CD4-positive, alpha-beta T cell treated with Interleukin-12 subunit alpha and Interleukin-12 subunit beta, for 1 hour (primary cell): ENCODE measurements around the gene ADCK1.
"Not testable (repeated sequence)": the region's sequence is repeated elsewhere in the genome, so short reads cannot be mapped to it uniquely, and the experiment has no call there.

Experiments used
- DNase-seq: peaks from one replicate; pipeline ENCODE4 v3.0.0-alpha.2; 2020

Gene ADCK1

DNA sequence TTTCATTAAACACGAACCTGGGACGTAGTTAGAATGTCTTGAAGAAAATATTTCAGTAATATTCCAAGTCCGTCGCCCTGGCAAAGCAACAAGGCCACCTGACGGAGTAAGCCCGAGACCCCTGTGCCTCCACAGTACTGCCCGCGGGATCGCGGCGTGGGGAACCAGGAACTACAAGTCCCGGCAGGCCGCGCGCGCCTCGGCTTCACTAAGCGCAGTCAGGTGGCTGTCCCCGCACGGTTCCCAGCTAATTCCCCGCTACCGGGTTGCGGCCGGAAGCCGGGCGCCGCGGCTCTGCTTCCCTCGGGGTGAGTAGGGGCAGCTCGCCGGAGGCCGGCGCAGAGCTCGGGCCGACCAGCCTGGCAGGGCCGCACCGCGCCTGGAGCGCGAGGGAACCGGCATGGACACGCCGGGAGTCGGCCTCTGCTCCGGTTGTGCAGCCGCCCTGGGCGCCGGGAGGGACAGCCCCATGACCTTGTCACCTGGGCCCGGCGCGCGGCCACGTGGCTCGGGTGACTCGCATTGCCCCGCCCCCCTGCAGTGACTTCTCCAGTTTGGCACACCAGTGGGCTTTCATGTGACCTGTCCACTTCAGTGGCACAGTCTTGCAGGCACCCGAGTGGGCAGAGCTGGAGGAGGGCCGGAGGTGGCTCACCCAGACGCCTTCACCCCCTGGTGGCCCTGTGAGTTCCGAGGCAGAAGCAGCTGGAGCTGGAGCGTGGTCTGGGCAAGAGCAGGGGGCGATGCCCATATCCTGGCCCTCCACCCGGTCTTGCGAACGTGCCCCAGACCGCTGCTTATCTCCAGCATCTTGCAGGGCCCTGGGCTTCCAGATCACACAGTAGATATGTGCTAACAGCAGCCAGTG, at the start of gene ADCK1:
TSS of gene ADCK1 (plus strand) at position 247 of the 868 bp plus-strand sequence. CDS start 18,870 bp downstream, outside the sequence.
- DNase-seq, result peak; percentile 82

GRCh38 chr14:77752266-77752665, 47.6 kb upstream of the ADCK1 start:
- no peak for DNase-seq

GRCh38 chr14:77752799-77753516, 47.0 kb upstream of the ADCK1 start:
- no peak for DNase-seq

GRCh38 chr14:77760381-77761204, 39.3 kb upstream of the ADCK1 start, which contains the start of gene SNW1:
Gene SNW1, minus strand, starts transcription at chr14:77761156. Its CDS starts 29 bp downstream, at chr14:77761127.
- peak; percentile 95 for DNase-seq

- DNase-seq, result no peak
These were observed 38.5 kb upstream of the ADCK1 start for GRCh38 chr14:77761205-77761931.

GRCh38 chr14:77763316-77763715, 36.6 kb upstream of the ADCK1 start:
- no peak for DNase-seq

GRCh38 chr14:77763978-77764377, 35.9 kb upstream of the ADCK1 start:
- no peak for DNase-seq

DNA sequence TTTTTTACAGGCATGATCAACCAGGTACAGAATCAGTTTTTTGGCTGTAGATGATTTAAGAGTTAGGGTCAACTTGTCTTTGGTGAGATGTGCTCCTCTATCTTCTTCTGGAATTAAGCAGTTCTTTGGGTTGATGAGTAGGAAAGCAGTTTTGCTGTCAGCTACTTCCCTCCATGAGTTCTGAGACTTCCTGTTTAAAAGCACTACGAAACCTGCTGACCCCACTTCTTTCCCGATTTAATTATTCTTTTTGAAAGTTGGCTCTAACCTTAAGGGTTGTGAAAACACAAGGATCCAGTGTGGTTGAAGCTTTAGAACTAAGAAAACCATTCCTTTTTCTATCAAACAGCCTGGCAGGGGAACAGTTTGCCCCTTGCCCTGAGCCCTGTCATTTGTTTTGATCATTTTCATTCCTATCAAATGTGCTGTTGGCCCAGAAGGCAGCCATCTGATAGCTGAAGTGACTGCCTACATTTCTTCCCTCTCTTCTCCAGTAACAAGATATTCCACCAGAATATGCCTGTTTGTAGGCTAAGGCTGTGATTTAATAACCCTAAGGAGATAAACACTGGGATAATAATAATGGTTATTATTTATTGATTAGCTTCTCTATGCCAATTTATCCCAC, 31.4 kb upstream of the ADCK1 start:
- not testable (repeated sequence) for DNase-seq

GRCh38 chr14:77773966-77774365, 25.9 kb upstream of the ADCK1 start:
- DNase-seq, result not testable (repeated sequence)

DNA sequence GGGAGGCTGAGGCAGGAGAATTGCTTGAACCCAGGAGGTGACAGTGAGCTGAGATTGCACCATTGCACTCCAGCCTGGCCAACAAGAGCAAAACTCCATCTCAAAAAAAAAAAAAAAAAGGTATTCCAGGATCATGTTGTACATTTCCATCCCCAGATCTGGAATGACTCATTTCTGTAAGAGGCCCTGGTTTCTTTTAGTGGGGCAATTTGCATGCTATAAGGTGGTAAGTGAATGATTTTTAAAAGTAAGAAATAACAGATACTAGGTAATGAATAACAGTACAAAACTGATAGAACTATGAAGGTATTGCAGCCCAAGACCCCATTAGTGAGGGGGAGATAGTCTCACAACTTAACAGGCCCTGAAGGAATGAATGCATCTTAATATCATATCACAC, 17.7 kb upstream of the ADCK1 start:
- no peak for DNase-seq

DNA sequence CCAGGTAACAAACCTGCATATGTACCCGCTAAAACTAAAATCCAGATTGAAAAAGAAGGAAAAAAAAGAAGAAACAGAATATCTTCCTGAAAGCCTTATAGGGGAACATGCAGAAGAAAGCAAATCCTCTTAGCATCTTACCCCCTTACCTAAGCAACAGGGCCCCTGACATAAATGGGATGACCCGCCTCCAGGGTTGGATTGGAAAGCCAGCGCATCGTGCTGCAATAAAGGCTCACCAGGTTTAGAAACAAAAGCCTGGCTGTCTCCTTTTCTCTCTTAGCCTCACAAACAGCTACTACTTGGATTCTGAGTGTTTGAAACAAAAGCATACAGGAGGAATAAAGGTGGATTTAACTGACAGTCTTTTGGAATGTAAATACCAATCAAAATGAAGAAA, 13.8 kb upstream of the ADCK1 start:
- no peak for DNase-seq

- no peak for DNase-seq
These were observed 9.2 kb upstream of the ADCK1 start for GRCh38 chr14:77790566-77791224.

GRCh38 chr14:77791225-77791600, 8.7 kb upstream of the ADCK1 start:
- no peak for DNase-seq

DNA sequence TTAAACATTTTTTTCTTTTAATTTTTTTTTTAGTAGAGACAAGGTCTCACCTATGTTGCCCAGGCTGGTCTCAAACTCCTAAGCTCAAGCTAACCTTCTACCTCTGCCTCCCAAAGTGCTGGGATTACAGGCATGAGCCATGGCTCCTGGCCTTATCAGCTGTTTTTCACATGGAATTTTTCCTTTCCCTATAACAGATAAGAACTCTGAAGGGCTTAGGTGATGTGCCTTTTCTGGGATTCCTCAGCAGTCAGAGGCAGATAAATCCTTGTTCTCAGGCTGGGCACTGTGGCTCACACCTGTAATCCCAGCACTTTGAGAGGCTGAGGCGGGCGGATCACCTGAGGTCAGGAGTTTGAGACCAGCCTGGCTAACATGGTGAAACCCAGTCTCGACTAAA, 6.7 kb upstream of the ADCK1 start:
- DNase-seq, result not testable (repeated sequence)

GRCh38 chr14:77794357-77794756, 5.6 kb upstream of the ADCK1 start:
- DNase-seq, result no peak

DNA sequence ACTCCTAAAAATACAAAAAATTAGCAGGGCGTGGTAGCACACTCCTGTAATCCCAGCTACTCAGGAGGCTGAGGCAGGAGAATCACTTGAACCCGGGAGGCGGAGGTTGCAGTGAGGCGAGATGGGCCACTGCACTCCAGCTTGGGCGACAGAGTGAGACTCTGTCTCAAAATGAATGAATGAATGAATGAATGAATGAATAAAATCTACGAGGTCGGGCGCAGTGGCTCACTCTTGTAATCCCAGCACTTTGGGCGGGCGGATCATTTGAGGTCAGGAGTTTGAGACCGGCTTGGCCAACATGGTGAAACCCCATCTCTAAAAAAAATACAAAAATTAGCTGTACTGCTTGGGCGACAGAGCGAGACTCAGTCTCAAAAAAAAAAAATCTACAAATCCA, 453 bp upstream of the ADCK1 start:
- DNase-seq, result not testable (repeated sequence)

DNA sequence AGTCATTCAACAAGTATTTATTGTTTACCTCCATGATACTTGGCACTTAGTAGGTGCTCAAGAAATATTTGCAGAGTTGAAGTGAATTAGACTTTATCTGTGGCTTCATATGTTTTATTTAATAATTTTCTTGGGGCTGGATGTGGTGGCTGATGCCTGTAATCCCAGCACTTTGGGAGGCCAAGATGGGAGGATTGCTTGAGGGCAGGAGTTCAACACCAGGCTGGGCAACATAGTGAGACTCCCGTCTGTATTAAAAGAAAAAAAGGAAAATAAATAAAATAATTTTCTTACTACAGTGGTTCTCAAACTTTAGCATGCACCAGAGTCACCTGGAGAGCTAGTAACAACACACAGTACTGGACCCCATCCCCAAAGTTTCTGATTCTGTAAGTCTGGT, 905 bp downstream of the ADCK1 start:
- no peak for DNase-seq

GRCh38 chr14:77804592-77804991, 4.7 kb downstream of the ADCK1 start:
- peak; percentile 15 for DNase-seq

GRCh38 chr14:77805706-77806105, 5.8 kb downstream of the ADCK1 start:
- DNase-seq, result no peak

DNA sequence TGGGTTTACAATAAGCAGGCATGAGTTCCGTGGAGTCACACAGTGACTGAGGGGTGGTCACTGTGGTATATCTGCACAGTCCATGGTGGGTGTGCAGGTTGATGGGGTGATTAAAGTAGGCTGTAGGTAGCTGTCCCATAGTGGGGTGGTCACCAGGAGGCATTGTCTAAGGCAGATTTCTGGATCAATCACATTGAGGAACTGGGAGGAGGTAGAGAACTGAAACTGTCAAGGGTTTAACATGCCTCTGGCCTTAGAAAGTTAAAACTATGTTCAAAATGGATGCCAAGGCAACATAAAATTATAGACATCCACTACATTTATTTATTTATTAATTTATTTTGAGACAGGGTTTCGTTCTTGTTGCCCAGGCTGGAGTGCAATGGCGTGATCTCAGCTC, 8.3 kb downstream of the ADCK1 start:
- no peak for DNase-seq

- no peak for DNase-seq
These were observed 9.1 kb downstream of the ADCK1 start for GRCh38 chr14:77809011-77809410.
